Body of pancreas (tissue), 4 donors: ENCODE results near the gene DIAPH1.

Experiments
- POLR2A ChIP-seq, 3 donors: fragments of 450-650 bp; IDR thresholded peaks; one replicate each; pipeline ENCODE4 v1.6.1; 2016; ENCODE audit warnings: antibody characterized with exemption in 3 of 3, mild to moderate bottlenecking in 2 of 3
- TF ChIP-seq, protein P1 (sequence below), 7 experiments: fragments of 450-650 bp in 4 of 7; fragments of 200-600 bp in 3 of 7; sonication (generic) in 3 of 7; IDR thresholded peaks; one replicate each; pipeline ENCODE4 v1.5.1; 2016 to 2019; ENCODE audit warnings: antibody characterized with exemption in 7 of 7

DNA sequence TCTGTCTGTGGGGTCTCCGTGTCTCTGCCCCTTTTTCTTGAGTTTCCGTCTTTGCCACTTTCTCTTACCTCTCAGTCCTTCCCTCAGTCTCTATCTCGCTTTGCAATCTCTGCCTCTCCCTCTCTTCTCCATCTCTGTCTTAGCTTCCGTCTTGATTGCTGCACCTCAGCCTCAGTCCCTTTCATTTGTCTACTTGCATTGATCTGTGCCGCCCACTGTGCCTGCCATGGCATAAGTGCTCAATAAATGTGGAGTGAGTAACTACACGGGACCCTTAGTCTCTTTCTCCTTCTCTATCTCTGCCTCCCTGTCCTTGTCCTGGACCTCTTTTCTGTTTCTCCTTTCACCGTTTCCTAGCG, 123.4 kb downstream of the DIAPH1 start:
- TF ChIP-seq, protein P1, sequence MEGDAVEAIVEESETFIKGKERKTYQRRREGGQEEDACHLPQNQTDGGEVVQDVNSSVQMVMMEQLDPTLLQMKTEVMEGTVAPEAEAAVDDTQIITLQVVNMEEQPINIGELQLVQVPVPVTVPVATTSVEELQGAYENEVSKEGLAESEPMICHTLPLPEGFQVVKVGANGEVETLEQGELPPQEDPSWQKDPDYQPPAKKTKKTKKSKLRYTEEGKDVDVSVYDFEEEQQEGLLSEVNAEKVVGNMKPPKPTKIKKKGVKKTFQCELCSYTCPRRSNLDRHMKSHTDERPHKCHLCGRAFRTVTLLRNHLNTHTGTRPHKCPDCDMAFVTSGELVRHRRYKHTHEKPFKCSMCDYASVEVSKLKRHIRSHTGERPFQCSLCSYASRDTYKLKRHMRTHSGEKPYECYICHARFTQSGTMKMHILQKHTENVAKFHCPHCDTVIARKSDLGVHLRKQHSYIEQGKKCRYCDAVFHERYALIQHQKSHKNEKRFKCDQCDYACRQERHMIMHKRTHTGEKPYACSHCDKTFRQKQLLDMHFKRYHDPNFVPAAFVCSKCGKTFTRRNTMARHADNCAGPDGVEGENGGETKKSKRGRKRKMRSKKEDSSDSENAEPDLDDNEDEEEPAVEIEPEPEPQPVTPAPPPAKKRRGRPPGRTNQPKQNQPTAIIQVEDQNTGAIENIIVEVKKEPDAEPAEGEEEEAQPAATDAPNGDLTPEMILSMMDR (IDR thresholded peaks at IDR 0.05): no peak
- no peak for TF ChIP-seq POLR2A (IDR thresholded peaks at IDR 0.05)
